Stomach (tissue), 4 donors: Measurements from ENCODE around the gene LPA.

ENCODE experiments used
- EP300 ChIP-seq: sonication (generic); formaldehyde crosslinking; IDR thresholded peaks from one replicate; pipeline ENCODE4 v1.6.1; 2017; ENCODE audit warnings: antibody characterized with exemption
- POLR2A ChIP-seq, 4 donors: fragments of 450-650 bp; IDR thresholded peaks; one replicate each; pipeline ENCODE4 v1.6.1; 2016; ENCODE audit warnings: antibody characterized with exemption in 4 of 4, control low read depth in 2 of 4, mild to moderate bottlenecking in 1 of 4, moderate library complexity in 1 of 4
- TF ChIP-seq, protein P1 (sequence below), 7 experiments: fragments of 450-650 bp in 4 of 7; fragments of 200-600 bp in 3 of 7; sonication (generic) in 3 of 7; IDR thresholded peaks; one replicate each; pipeline ENCODE4 v1.5.1; 2016 to 2019; ENCODE audit warnings: antibody characterized with exemption in 7 of 7, control low read depth in 2 of 7, mild to moderate bottlenecking in 1 of 7

DNA sequence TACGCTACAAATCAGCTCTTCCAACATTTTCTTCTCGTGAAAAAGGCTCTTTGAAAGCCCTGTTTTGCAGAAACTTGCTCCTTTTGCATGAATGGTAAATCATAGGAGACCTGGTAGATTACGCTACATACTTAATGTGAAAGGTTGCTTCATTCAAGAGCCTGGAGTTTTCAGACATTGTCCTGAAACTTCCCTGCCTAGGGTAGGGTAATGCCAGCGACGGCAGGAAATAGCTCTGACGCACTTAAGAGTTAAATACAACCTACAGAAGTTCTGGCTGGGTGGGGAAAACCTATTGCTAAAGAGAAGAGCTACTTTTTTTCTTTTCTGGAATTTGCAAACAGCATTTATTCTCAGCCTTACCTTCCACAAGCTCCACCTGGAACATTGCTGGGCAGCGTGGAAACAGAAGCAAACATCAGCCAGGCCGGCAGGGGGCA is 144.5 kb downstream of the LPA start:
- TF ChIP-seq EP300 (no peak), POLR2A (IDR thresholded peaks at IDR 0.05) (no peak)
- TF ChIP-seq, protein P1, sequence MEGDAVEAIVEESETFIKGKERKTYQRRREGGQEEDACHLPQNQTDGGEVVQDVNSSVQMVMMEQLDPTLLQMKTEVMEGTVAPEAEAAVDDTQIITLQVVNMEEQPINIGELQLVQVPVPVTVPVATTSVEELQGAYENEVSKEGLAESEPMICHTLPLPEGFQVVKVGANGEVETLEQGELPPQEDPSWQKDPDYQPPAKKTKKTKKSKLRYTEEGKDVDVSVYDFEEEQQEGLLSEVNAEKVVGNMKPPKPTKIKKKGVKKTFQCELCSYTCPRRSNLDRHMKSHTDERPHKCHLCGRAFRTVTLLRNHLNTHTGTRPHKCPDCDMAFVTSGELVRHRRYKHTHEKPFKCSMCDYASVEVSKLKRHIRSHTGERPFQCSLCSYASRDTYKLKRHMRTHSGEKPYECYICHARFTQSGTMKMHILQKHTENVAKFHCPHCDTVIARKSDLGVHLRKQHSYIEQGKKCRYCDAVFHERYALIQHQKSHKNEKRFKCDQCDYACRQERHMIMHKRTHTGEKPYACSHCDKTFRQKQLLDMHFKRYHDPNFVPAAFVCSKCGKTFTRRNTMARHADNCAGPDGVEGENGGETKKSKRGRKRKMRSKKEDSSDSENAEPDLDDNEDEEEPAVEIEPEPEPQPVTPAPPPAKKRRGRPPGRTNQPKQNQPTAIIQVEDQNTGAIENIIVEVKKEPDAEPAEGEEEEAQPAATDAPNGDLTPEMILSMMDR (IDR thresholded peaks at IDR 0.05): peak in 3 of 7 experiments; percentile 86 to 95 (median 91)
